HT1080 (cell line): ENCODE results near the gene SETD6. TPM values are rescaled to one million over a fixed set of nuclear protein-coding genes. Genes with fewer than 3 reads are reported as not detected.
"Not testable (repeated sequence)": the region's sequence is repeated elsewhere in the genome, so short reads cannot be mapped to it uniquely, and the experiment has no call there.

Experiments used
- DNase-seq: peaks from one replicate; pipeline ENCODE4 v3.0.0-alpha.2; 2015; ENCODE audit warnings: low read depth
- polyA plus RNA-seq, 2 experiments: library from polyadenylated mRNA; depleted of rRNA; stranded (reverse); fragments of >200 nt; gene quantifications; 2 replicates each; pipeline ENCODE4 v1.2.3, GENCODE V29; 2015
- total RNA-seq: library from RNA; depleted of rRNA; stranded (reverse); fragments of >200 nt; shearing (Covaris generic); gene quantifications from 2 replicates; pipeline ENCODE4 v1.2.3, GENCODE V29; 2014; rRNA removed

The SETD6 gene, protein sequence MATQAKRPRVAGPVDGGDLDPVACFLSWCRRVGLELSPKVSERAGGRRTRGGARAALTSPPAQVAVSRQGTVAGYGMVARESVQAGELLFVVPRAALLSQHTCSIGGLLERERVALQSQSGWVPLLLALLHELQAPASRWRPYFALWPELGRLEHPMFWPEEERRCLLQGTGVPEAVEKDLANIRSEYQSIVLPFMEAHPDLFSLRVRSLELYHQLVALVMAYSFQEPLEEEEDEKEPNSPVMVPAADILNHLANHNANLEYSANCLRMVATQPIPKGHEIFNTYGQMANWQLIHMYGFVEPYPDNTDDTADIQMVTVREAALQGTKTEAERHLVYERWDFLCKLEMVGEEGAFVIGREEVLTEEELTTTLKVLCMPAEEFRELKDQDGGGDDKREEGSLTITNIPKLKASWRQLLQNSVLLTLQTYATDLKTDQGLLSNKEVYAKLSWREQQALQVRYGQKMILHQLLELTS
- 21.9 and 26.9 TPM in 2 replicates for total RNA-seq
- 15.3 and 17.2 TPM in 2 replicates for polyA plus RNA-seq (2015; cell fraction: cytosol; rRNA removed)
- 98.7 and 105 TPM in 2 replicates for polyA plus RNA-seq (2015; cell fraction: nucleus; rRNA removed)

DNA sequence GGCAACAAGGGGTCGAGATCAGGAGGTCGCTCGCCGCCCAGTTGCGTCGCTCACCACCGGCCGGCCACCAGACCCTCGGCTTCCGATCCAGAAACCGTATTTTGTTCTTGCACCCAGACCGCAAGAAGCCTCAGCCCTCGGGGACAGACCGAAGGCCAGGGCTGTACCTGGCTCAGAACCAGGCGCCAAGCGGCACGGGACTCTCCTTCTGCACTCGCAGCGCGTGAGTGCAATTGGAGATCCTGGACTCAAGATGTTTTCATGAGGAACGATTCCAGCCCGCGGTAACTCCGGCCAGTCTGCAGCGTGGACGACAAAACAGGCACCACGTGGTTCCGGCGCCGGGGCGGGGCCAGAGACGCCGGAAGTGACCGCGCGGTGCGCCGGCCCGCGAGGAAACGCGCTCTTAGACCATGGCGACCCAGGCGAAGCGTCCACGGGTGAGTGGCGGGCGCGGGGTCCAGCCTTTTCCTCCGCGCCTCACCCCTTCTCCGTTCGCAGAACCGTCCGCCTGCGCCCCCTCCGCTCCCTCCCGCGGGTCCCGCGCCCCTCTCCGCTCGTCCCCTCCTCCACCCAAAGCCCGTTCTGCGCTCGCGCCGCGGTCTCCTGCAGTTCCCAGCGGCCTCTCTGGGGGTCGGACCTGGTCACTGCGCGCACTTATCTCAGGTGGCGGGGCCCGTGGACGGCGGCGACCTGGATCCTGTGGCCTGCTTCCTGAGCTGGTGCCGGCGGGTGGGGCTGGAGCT lies at the start of gene SETD6:
Gene SETD6 (plus strand): TSS at position 393 of the 746 bp plus-strand sequence. CDS start 21 bp downstream, at position 414.
- peak; percentile 83 for DNase-seq

DNA sequence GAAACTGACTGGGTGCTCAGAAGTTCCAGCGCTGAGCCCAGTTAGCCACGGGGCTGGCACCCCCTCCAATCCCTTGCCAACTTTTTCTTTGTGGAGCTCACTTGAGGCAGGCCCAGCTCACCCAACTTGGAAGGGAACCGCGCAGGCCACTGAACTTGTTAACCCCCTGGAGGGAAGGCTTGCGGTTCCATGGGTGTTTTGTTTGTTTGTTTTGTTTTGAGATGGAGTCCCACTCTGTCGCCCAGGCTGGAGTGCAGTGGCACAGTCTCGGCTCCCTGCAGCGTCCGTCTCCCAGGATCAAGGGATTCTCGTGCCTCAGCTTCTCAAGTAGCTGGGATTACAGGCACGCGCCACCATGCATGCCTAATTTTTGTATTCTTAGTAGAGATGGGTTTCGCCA lies 49.5 kb upstream of the SETD6 start:
- DNase-seq = no peak

DNA sequence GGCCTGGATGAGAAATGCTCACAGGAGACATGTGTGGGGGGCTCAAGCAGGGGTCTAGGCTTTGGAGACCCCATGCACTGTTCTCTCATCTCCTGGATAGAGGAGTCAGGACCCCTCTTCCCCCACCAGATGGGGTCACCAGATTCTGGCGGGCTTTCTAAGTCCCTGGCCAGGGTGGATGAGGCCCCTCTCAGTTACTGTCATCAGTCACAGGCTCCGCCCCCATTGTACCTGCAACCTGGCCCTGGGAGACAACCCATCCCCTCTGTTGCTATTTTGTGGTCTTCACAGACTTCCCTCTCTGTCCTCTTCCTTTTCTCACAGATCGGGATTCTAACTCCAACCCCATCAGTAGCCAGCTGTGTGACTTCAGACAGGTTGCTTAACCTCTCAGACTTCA lies 48.9 kb upstream of the SETD6 start:
- DNase-seq = no peak

DNA sequence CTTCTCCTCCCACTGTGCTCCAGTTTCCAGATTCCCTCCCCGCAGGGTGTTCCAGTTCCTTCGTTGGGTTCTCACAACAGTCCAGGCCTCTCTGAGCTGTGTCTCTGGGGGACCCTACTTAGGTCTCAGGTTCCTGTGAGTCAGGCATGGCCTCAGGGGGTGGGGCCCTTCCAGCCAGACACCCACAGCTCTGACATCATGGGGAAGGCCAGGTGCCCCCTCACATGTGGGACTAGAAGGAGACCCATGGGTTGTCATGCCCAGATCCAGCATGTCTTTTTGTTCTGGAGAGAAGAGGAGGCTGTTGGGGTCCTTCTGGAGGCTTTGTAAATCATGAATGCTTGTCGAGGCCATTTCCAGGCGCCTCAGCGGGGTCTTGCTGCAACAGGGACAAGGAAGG lies 47.4 kb upstream of the SETD6 start:
- DNase-seq = no peak

DNA sequence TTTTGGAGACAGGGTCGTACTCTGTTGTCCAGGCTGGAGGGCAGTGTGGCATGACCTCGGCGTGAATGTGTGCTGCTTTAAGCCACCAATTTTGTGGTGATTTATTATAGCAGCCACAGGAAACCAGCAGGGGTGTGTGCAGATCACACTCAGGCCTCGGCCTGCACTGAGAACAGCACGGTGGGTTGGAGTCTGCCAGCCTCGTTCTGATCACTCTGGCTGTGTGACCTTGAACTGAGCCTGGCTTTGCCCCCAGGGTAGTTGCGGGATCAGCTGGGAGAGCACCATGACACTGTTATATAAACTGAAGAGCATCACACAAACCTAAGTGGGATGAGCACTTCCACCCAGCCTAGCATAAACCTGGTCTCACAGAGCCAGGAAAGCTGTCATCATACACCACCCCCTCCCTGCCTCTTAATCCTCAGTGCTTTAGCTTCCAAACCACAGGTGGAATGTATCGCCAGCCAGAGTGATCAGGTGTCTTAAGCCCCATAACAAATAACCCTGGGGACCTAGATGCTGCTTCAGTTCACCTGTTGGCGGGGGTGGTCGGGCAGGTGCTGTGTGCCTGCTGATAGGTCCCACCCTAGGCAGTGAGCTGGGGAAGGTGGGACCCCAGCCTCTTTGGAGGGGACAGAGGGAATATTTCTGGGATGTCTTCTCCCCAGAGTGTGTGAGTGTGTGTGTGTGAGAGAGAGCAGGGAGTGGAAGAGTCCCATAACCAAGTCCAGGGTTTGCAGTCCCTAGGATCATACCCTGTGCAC lies 43.9 kb upstream of the SETD6 start:
- DNase-seq = no peak

DNA sequence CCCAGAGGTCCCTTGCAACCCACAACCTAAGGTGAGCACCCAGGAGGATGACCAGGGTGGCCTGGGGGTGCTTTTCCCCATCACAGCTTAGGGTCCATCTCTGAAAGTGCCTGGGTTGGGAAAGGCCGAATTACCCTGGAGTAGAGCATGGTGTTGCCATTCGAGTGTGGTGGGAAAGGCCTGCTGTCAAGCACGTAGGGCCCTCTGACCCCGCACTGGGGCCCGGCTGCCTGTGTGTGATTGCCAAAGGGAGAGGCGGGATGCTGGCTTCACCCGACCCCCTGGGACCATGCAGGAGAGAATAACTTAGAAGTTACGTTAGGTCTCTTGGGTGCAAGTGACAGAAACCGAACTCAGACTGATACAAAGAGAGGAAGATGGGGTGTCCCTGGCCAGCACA lies 43.1 kb upstream of the SETD6 start:
- no peak for DNase-seq

DNA sequence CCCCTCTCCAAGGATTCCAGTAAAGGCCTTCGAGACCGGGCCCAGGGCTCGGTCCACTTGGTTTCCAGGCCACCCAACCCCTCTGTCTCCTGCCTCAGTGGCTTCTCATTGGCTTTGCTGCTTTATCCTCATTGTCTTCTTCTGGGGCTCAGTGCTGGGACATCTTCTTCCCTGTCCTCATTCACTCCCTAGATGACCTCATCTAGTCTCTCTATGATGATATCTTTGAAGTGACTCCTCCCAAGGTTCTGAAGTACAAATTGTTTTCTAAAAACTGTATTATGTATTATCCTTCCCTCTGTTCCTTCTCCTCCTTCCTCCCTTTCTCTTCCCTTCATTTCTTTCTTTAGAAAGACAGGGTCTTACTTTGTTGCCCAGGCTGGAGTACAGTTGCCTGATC lies 42.5 kb upstream of the SETD6 start:
- no peak for DNase-seq

DNA sequence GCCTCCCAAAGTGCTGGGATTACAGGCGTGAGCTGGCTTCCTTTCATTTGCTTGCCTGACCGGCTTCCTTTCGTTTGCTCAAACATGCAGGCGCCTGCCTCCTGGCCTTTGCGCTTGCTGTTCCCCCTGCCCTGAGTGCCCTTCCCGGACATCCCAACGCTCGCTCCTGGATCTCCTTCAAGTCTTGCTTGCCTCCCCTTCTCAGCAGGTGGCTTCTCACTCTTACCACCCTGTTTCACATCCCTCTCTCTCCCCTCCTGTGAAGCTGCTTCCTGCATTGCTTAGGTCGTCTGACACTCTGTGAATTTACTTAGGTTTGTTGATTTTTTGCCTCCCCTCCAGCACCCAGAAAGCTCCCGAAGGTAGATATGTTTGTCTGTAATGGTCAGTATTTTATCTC lies 41.0 kb upstream of the SETD6 start:
- no peak for DNase-seq

DNA sequence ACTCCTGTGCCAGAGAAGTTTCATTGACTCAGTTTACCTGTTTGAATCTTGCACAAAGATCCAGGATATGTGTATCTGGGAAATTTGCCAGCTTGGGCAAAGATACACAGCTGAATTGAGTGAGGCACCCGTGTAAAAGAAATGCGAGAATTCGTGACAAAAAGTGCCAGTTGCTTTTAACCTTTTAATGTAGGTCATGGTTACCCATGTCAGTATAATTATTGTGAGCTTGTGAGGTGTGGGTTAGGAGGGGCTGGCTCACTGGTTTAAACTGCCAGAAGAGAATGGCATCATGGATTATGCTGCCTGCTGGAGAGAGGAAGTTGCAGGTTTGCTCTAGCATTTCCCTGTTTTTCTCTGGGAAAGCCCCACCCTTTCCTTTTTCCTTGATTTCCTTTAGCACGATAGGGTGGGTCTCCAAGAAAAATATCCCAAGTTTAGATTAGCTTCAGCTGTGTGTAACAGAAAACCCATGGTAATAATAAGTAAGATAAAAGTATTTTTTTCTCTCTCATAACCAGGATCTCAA lies 40.2 kb upstream of the SETD6 start:
- DNase-seq = no peak

DNA sequence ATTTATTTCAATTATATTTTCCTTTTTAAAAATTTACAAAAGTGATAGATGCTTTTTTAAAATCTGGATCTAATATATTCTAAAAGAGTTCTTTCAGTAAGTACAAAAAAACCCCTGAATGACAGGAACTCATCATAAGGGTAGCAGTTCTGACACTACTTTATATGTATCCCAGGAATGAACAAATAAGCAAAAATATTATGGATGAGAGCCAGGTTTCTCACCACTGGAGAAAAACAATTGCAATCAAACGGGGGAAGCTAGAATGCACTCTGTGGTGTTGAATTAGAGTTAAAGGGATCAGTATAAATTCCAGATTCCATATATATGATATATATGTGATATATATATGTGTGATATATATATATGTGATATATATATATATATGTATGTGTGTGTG lies 38.5 kb upstream of the SETD6 start:
- DNase-seq = no peak

DNA sequence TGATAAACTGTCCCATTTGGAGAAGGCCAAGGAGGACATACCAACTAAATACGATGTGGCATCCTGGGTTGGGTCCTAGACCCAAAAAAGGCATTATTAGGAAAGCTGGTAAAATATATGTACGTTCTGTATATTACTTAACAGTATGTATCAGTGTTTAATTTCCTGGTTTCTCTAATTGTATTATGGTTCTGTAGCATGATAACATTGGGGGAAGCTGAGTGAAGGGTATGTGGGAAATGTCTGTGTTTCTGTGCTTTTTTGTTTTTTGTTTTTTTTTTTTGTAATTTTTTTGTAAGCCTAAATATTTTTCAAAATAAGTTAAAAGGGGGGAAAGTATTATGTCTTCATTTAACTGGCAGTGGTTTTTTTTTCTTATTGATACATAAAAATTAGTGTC lies 36.9 kb upstream of the SETD6 start:
- no peak for DNase-seq

DNA sequence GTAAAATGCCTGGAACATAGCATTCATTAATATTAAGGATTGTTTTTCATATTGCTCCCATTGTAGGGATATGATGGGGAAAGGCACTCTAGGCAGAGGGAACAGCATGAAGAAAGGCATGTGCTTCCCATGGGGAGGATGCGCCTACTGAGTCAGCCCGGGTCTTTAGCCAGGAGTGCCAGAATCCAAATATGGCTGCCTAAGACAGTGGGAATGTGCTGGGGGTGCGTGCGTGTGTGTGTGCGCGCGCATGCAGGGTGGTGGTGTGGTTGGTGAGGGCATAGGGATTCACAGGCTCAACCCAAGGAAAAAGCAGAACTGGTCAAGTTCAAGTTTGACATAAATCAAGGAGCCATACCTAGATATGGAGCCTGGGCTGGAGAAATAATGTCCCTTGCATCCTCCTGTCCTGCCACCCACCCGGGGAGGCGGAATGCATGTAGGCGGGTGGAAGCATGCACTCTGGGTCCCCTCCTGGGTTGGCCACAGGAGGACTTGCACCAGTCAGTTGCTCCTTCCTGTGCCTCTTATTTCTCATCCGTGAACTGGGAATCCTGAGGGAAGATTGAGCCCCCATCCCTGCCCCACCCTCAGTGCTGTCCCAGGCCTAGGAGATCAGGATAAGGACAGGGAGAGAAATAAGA lies 34.0 kb upstream of the SETD6 start:
- no peak for DNase-seq

DNA sequence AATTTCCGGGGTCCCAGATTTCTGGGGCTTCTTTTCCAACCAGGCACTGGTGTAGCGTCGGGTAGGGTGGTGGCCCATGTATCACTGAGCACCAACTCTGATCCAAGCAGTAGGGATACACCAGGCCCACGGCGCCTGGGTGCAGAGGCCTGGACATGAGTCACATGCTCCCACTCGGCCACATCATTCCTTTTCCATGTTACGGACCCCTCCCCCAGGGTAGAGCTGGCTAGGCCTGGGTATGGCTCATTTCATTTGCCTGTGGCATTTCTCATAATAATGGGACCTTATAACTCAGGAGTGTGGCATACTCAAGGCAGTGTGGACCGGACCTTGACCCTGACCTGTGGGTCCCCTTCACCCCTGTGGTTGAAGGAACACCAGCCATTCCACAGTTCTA lies 33.4 kb upstream of the SETD6 start:
- no peak for DNase-seq

DNA sequence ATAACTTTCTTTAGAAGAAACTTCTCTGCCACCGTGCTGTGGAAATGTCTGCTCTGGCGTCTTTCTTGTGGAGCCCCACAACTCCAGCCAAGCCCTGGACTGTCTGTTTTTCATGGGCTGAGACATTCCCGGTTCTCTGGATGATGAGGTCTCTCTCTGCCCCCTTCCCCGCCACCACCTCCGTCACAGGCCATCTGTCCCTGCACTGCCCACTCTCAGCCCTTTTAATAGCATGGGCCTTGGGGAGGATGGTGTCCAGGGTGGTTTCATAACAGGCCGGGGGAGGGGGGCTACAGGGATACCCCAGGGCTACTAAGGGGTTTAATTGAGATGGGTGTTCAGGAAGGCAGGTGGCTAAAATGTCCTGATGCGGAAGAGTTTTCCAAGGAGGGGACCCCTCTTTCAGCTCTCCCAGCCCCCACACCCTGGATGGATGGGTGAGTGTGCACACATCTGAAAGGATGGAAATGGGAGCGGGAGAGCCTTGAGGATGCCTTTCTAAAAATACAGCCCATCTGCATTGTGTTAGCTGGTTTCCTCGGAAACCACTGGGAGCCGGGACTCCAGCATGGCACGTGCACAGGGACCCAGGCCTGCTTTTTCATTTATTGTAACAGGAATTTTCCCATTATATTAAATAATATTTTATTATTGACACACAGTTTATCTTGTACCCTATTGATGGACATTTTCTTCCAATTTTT lies 30.0 kb upstream of the SETD6 start:
- DNase-seq = no peak

DNA sequence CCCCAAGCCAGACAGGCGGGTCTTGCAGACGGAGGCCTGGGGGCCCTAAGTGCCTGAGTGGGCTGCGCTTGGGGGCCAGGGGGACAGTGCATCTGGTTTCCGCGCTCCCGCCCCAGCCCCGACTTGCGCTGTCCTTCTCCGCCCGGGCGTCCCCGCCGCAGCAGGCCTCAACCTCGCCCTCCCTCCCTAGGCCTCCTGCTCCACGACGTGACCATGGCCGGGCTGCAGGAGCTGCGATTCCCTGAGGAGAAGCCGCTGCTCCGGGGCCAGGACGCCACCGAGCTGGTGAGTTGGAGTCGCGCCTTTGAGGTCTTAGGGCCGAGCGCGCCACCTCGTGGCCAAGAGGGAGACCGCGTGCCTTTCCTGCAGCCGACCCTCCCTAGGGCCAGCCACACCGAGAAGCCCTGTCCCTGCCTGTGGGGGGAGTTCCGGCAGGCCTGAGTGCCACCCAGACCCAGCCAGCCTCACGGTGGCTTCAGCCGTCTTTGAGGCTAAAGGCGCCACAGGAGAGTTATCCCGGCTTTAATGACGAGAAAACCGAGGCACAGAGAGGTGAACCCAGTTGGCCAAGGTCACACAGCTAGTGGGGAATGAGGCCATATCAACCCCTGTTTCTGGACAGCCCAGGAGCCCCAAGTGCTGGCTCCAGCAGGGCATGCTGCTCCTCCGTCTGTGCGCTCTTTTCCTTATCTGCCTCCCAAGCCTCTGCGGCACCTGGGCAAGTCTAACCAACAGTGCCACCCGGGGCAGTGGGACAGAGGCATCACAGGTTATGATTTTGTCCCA lies 27.6 kb upstream of the SETD6 start:
- DNase-seq = peak; percentile 73

DNA sequence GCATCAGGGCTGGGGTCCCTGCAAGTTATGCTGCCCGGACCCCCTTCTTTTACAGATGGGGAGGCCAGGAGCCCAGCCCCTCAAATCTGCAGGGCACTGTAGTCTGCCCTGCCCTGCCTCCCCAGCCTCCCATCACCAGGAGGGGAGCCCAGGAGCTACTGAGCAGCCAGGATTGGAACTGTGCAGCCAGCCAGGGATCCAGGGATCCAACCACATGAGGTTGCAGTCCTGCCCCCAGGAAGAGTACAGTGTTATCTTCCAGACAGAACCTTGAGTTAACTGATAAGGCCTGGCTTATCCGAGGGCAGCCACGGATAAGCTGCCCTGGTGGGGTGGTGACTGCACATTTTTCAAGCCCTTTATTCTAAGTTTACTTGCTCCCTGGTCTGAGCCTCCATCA lies 26.8 kb upstream of the SETD6 start:
- DNase-seq = no peak

DNA sequence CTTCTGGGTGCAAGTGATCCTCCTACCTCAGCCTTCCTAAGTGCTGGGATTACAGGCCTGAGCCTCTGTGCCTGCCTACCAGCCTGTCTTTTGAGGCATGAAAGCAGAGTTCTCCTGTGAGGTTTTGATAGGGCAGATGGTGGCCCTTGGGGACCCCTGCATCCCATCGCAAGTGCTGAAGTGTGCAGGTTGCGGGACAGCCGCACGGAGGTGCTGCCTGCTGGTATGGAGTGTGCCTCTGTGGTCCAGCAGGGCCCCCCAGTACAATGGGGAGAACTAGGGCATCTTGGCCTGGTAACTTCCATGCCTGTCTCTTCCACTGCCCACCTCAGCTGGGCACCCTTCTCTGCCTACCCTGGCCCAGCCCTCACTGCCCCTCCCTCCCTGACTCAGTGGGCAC lies 25.3 kb upstream of the SETD6 start:
- no peak for DNase-seq

DNA sequence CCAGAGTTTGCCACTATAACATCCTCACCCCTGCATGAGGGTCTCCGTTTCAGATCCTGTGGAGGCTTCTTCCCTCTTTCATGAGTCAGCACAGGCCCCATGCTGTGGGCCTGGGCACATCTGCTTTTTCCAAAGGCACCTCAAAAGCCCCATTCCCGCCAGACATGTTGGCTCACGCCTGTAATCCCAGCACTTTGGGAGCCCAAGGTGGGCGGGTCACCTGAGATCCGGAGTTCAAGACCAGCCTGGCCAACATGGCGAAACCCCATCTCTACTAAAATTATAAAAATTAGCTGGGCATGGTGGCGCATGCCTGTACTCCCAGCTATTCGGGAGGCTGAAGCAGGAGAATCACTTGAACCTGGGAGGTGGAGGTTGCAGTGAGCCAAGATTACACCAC lies 24.8 kb upstream of the SETD6 start:
- DNase-seq = not testable (repeated sequence)

DNA sequence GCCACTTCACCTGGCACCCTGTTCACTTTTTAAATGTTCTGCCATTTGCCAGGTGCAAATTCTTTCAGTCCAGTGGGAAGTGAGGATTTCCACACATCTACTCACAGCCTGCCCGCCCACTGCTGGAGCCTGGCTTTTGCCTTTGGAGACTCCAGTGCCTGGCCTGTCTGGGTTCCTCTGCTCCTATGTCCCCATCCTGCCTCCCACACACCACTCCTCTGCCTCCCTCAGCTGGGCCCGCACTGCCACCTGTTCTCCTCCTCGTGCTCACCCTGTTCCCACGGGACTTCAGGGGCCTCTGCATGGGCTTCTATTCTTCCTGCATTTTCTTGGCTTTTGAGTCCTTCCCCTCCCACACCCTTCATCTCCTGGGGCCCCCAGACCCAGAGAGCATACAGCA lies 23.3 kb upstream of the SETD6 start:
- no peak for DNase-seq
